HFFc6 (cell line): ENCODE data around the gene PDK1. TPM values are rescaled to one million over a fixed set of nuclear protein-coding genes. Genes with fewer than 3 reads are reported as not detected.

Experiments
- DNase-seq: peaks from one replicate; pipeline ENCODE4 v3.0.0-alpha.2; 2018
- H3K27ac Mint-ChIP-seq: 2 replicates; pipeline ENCODE4 v1.8.0; 2020; ENCODE audit warnings: mild to moderate bottlenecking, mixed read lengths
- H3K27me3 Mint-ChIP-seq: 2 replicates; pipeline ENCODE4 v1.8.0; 2021; ENCODE audit warnings: mild to moderate bottlenecking, moderate library complexity, mixed read lengths; ENCODE audit not compliant: insufficient read depth
- H3K36me3 Mint-ChIP-seq: 2 replicates; pipeline ENCODE4 v1.8.0; 2021; ENCODE audit warnings: low read depth, mixed read lengths
- H3K4me1 Mint-ChIP-seq: 2 replicates; pipeline ENCODE4 v1.8.0; 2020; ENCODE audit warnings: low read depth, mixed read lengths
- H3K4me3 Mint-ChIP-seq: 2 replicates; pipeline ENCODE4 v1.8.0; 2020; ENCODE audit warnings: mild to moderate bottlenecking, moderate library complexity, mixed read lengths
- H3K9me3 Mint-ChIP-seq: 2 replicates; pipeline ENCODE4 v1.8.0; 2020; ENCODE audit warnings: mild to moderate bottlenecking, mixed read lengths
- CTCF ChIP-seq: fragments of 200-600 bp; sonication (generic); IDR thresholded peaks from 2 replicates; pipeline ENCODE4 v1.5.0; 2021; ENCODE audit warnings: antibody characterized with exemption, mild to moderate bottlenecking
- total RNA-seq, 6 experiments: library from RNA; stranded (reverse); fragmentation: NEBNext Ultra II Directional; extraction: Animal tissue kit (Norgen Biotek cat#: 25700); gene quantifications; 2 replicates in 1 of 6; 3 replicates in 5 of 6; pipeline ENCODE4 v1.2.3, GENCODE V29; 2021

The PDK1 gene
- total RNA-seq, 6 experiments from 2014 or later: 14.5 to 18.6 (median 17.2) TPM

DNA sequence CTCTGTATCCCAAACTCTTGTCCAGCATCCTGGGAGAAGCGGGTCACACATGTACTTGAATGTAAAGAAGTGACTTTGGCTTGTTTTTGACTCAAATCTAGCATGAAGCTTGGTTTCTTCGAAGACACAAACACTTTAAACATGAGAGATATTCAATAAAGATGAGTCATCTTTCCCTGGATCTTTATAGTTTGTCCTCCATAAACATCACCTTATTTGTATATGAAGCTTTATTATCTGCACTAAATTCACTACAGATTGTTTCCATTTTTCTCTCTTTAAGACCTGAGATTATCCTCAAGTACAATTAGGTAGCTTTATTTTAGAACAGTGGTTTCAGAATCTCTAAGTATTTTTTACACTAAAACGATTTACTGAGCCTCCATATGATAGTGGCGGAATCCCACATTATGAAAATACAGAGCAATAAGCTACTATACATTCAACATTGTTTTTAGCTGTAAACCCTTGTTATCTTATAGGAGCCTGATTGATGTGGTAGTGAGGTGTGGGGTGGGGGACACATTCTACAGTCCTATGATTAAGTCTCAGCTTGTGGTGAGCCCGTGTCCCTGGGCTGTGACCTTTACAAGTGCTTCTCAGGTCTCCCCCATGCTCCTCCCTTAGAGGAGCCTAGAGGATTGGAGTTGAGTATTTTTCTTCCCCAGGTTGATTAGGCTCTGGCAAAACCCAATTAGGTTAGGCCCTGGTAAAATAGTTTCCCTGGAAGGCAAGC, 100.1 kb downstream of the PDK1 start:
- peak; percentile 33 for DNase-seq
- H3K27me3 Mint-ChIP-seq: no peaks in the 10 kb centered on the region; the same call in 1 of the 2 replicates
- H3K36me3 Mint-ChIP-seq: peaks cover 41% of the 10 kb centered on the region
- peaks cover 21% of the 10 kb centered on the region for H3K4me1 Mint-ChIP-seq
- peaks cover 44% of the 10 kb centered on the region for H3K9me3 Mint-ChIP-seq
- H3K4me3 Mint-ChIP-seq: peak overlapping the region; percentile 82
- TF ChIP-seq CTCF: no peak
- H3K27ac Mint-ChIP-seq: peak overlapping the region; percentile 95

Other genes starting within 250 kb of the PDK1 start
- gene ITGA6, start 128.5 kb upstream of the PDK1 start, total RNA-seq: 100 to 1,000 TPM; 143 to 270 (median 148) TPM
- gene RAPGEF4, start 179.8 kb downstream of the PDK1 start, total RNA-seq: under 1 TPM; 0.14 to 0.37 (median 0.18) TPM